ENCODE data around the gene FAM170B. TPM values are rescaled to one million over a fixed set of nuclear protein-coding genes. Genes with fewer than 3 reads are reported as not detected.

The FAM170B gene
- total RNA-seq, 1 donor = not detected

DNA sequence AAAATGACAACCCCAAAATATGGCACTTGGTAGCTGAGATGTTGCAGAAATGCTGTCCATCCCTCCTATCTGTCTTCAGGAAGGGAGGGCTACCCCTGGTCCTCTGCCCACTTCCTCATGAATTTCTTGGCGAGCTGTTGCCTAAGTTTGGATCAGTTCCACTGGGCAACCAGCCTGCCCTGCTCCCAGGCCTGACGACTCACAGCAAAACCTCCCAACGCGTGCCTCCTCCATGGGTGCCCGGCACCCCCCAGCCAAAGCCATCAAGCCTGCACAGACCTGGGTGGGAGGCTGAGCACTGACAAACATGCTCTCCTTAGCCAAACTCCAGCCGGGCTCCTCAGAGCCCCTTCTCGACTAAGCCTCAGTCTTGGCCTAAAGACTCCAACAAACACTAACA, 27.4 kb downstream of the FAM170B start:
- no peak overlapping the region for H3K4me3 ChIP-seq (ENCODE audit: low read depth, low read length)
- DNase-seq (ENCODE audit: low read depth) = no peak
- TF ChIP-seq, protein P1, sequence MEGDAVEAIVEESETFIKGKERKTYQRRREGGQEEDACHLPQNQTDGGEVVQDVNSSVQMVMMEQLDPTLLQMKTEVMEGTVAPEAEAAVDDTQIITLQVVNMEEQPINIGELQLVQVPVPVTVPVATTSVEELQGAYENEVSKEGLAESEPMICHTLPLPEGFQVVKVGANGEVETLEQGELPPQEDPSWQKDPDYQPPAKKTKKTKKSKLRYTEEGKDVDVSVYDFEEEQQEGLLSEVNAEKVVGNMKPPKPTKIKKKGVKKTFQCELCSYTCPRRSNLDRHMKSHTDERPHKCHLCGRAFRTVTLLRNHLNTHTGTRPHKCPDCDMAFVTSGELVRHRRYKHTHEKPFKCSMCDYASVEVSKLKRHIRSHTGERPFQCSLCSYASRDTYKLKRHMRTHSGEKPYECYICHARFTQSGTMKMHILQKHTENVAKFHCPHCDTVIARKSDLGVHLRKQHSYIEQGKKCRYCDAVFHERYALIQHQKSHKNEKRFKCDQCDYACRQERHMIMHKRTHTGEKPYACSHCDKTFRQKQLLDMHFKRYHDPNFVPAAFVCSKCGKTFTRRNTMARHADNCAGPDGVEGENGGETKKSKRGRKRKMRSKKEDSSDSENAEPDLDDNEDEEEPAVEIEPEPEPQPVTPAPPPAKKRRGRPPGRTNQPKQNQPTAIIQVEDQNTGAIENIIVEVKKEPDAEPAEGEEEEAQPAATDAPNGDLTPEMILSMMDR (IDR thresholded peaks at IDR 0.05; ENCODE audit: insufficient read depth, low read depth, low read length) = no peak

DNA sequence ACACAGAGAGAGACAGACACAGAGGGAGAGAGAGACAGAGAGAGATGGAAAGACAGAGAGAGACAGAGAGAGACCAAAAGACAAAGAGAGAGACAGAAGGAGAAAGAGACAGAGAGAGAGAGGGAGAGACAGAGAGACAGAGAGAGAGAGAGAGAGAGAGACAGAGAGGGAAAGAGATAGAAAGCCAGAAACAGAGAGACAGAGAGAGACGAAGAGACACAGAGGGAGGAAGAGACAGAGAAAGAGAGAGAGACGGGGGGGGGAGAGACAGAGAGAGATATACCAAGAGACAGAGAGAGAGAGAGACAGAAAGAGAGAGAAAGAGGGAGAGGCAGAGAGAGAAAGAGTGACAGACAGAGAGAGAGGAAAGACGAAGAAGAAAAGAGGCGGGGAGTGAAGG, 28.7 kb downstream of the FAM170B start:
- DNase-seq (ENCODE audit: low read depth) = no peak
- no peak overlapping the region for H3K4me3 ChIP-seq (ENCODE audit: low read depth, low read length)
- TF ChIP-seq, protein P1 (IDR thresholded peaks at IDR 0.05; ENCODE audit: insufficient read depth, low read depth, low read length) = no peak

GRCh38 chr10:49104323-49104722, 29.5 kb downstream of the FAM170B start:
- TF ChIP-seq, protein P1 (IDR thresholded peaks at IDR 0.05; ENCODE audit: insufficient read depth, low read depth, low read length) = no peak
- DNase-seq (ENCODE audit: low read depth) = no peak

GRCh38 chr10:49103761-49104160, 30.1 kb downstream of the FAM170B start:
- TF ChIP-seq, protein P1 (IDR thresholded peaks at IDR 0.05; ENCODE audit: insufficient read depth, low read depth, low read length) = no peak
- DNase-seq (ENCODE audit: low read depth) = no peak
- no peak overlapping the region for H3K4me3 ChIP-seq (ENCODE audit: low read depth, low read length)

More at GRCh38 chr10:49104323-49104722, 29.5 kb downstream of the FAM170B start:
- H3K4me3 ChIP-seq (ENCODE audit: low read depth, low read length) = no peak overlapping the region

GRCh38 chr10:49099046-49099445, 34.8 kb downstream of the FAM170B start:
- no peak for DNase-seq (ENCODE audit: low read depth)
- TF ChIP-seq, protein P1 (IDR thresholded peaks at IDR 0.05; ENCODE audit: insufficient read depth, low read depth, low read length) = no peak
- H3K4me3 ChIP-seq (ENCODE audit: low read depth, low read length) = no peak overlapping the region

DNA sequence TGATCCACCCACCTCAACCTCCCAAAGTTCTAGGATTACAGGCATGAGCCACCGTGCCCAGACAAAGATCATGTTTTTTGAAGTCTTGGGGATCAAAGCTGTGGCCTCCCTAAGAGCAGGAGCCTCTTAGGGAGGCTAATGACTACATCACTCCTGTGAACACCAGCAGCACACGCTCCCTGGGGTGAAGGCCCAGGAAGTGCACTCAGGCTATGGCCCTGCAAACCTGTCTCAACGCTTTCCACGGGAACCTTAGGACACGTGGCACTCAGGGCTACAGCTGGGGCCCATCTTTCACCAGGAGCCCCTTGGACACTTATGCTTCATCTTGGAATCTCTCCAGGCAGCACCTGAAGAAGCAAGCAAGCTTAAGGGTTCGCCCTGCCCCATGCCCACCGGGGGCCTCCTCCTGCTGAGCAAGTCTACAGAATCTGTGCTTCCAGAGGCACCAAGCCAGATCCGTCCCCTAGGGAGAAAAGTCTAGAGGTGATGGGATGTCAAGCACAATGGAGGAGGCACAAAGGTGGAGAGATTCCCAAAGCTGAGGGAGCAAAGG, 36.9 kb downstream of the FAM170B start:
- no peak overlapping the region for H3K4me3 ChIP-seq (ENCODE audit: low read depth, low read length)
- DNase-seq (ENCODE audit: low read depth) = no peak
- TF ChIP-seq, protein P1 (IDR thresholded peaks at IDR 0.05; ENCODE audit: insufficient read depth, low read depth, low read length) = no peak

DNA sequence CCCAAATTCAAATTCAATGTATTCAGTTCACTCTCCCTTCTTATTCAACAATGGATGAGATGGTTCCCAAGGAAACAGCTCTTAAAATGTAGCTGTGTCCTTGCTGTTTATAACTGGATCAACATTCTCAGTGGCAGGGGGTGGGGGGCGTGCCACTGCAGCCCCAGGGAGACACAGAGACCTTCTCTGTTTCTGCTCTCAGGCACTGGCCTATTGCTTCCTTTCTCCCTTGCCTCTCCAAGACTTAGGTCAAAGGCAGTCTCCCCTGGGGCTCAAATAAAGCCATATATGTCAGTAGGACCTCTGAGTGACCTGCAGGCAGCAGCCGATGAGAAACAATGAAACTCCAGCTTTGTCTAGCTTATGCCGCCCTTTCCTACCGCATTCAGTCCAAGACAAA, 39.2 kb downstream of the FAM170B start:
- no peak for DNase-seq (ENCODE audit: low read depth)
- TF ChIP-seq, protein P1 (IDR thresholded peaks at IDR 0.05; ENCODE audit: insufficient read depth, low read depth, low read length) = no peak

More for the DNA sequence above, 39.2 kb downstream of the FAM170B start:
- H3K4me3 ChIP-seq (ENCODE audit: low read depth, low read length) = no peak overlapping the region

Measured in fibroblast of villous mesenchyme (primary cell).